H9 (cell line): ENCODE measurements around the gene MB. TPM values are rescaled to one million over a fixed set of nuclear protein-coding genes. Genes with fewer than 3 reads are reported as not detected.

Experiments used
- DNase-seq: peaks from one replicate; pipeline ENCODE4 v3.0.0-alpha.2; 2017
- H2AFZ ChIP-seq: one replicate; pipeline ENCODE4 v1.6.1; 2013; ENCODE audit warnings: mild to moderate bottlenecking, low read length, control low read depth, moderate library complexity
- H2AK5ac ChIP-seq: 2 replicates; pipeline ENCODE4 v1.6.1; 2013; ENCODE audit warnings: low read length, control low read depth, mixed read lengths; ENCODE audit not compliant: insufficient read length
- H2BK120ac ChIP-seq: one replicate; pipeline ENCODE4 v1.6.1; 2013; ENCODE audit warnings: low read depth, mild to moderate bottlenecking, low read length, control low read depth, inconsistent platforms; ENCODE audit not compliant: poor library complexity, severe bottlenecking
- H2BK12ac ChIP-seq: 2 replicates; pipeline ENCODE4 v1.6.1; 2013; ENCODE audit warnings: low read length, control low read depth, mixed read lengths, low read depth; ENCODE audit not compliant: insufficient read length
- H2BK15ac ChIP-seq: 2 replicates; pipeline ENCODE4 v1.6.1; 2013; ENCODE audit warnings: low read depth, low read length, control low read depth
- H2BK20ac ChIP-seq: one replicate; pipeline ENCODE4 v1.6.1; 2013; ENCODE audit warnings: low read depth, mild to moderate bottlenecking, low read length, control low read depth, inconsistent platforms; ENCODE audit not compliant: poor library complexity, severe bottlenecking
- H2BK5ac ChIP-seq: 2 replicates; pipeline ENCODE4 v1.6.1; 2013; ENCODE audit warnings: low read length, control low read depth, mixed read lengths; ENCODE audit not compliant: insufficient read length
- H3K14ac ChIP-seq: 2 replicates; pipeline ENCODE4 v1.6.1; 2013; ENCODE audit warnings: low read length, control low read depth; ENCODE audit not compliant: insufficient read depth
- H3K18ac ChIP-seq: 2 replicates; pipeline ENCODE4 v1.6.1; 2013; ENCODE audit warnings: low read depth, mild to moderate bottlenecking, mixed read lengths, low read length, control low read depth; ENCODE audit not compliant: insufficient read length
- H3K23ac ChIP-seq: 2 replicates; pipeline ENCODE4 v1.6.1; 2013; ENCODE audit warnings: low read length, control low read depth, mixed read lengths, low read depth; ENCODE audit not compliant: insufficient read length
- H3K23me2 ChIP-seq: 2 replicates; pipeline ENCODE4 v1.6.1; 2013; ENCODE audit warnings: low read depth, mild to moderate bottlenecking, mixed read lengths, low read length, control low read depth; ENCODE audit not compliant: insufficient read length, poor library complexity, severe bottlenecking
- H3K27ac ChIP-seq: 2 replicates; pipeline ENCODE4 v1.5.1; 2013; ENCODE audit warnings: low read length, control low read depth, mixed read lengths, low read depth; ENCODE audit not compliant: insufficient read length
- H3K27me3 ChIP-seq: 2 replicates; pipeline ENCODE4 v1.6.1; 2013; ENCODE audit warnings: low read length, control low read depth, inconsistent platforms; ENCODE audit not compliant: insufficient read depth
- H3K4ac ChIP-seq: 2 replicates; pipeline ENCODE4 v1.6.1; 2013; ENCODE audit warnings: low read depth, mild to moderate bottlenecking, control low read depth, inconsistent platforms, low read length, moderate library complexity
- H3K4me1 ChIP-seq: 2 replicates; pipeline ENCODE4 v1.6.1; 2013; ENCODE audit warnings: low read length, control low read depth, inconsistent platforms; ENCODE audit not compliant: insufficient read depth
- H3K4me2 ChIP-seq: 2 replicates; pipeline ENCODE4 v1.6.1; 2013; ENCODE audit warnings: low read length, control low read depth, mixed read lengths; ENCODE audit not compliant: insufficient read length, insufficient read depth
- H3K56ac ChIP-seq: 2 replicates; pipeline ENCODE4 v1.6.1; 2013; ENCODE audit warnings: low read depth, mild to moderate bottlenecking, mixed read lengths, low read length, control low read depth; ENCODE audit not compliant: insufficient read length
- H3K79me1 ChIP-seq: 2 replicates; pipeline ENCODE4 v1.6.1; 2013; ENCODE audit warnings: low read depth, mild to moderate bottlenecking, moderate library complexity, low read length, control low read depth, inconsistent platforms; ENCODE audit not compliant: insufficient read depth, poor library complexity, severe bottlenecking
- H3K79me2 ChIP-seq: 2 replicates; pipeline ENCODE4 v1.6.1; 2013; ENCODE audit warnings: low read length, control low read depth, inconsistent platforms; ENCODE audit not compliant: insufficient read depth
- H3K9ac ChIP-seq: 2 replicates; pipeline ENCODE4 v1.6.1; 2013; ENCODE audit warnings: low read length, control low read depth, mixed read lengths; ENCODE audit not compliant: insufficient read length; ENCODE audit errors: extremely low read depth
- H3K9me3 ChIP-seq: one replicate; pipeline ENCODE4 v1.6.1; 2013; ENCODE audit warnings: low read depth, low read length, inconsistent platforms; ENCODE audit not compliant: control insufficient read depth
- H3T11ph ChIP-seq: one replicate; pipeline ENCODE4 v1.6.1; 2013; ENCODE audit warnings: mild to moderate bottlenecking, low read length, control low read depth, inconsistent platforms
- H4K20me1 ChIP-seq: one replicate; pipeline ENCODE4 v1.6.1; 2013; ENCODE audit not compliant: control insufficient read depth, insufficient read length, insufficient read depth
- H4K5ac ChIP-seq: 2 replicates; pipeline ENCODE4 v1.6.1; 2013; ENCODE audit warnings: low read depth, mild to moderate bottlenecking, mixed read lengths, low read length, control low read depth; ENCODE audit not compliant: insufficient read length
- H4K8ac ChIP-seq: replicated peaks from 2 replicates; pipeline ENCODE4 v1.6.1; 2013; ENCODE audit warnings: low read length, control low read depth, mixed read lengths, low read depth; ENCODE audit not compliant: insufficient read length
- H4K91ac ChIP-seq: 2 replicates; pipeline ENCODE4 v1.6.1; 2013; ENCODE audit warnings: low read depth, mild to moderate bottlenecking, moderate library complexity, mixed read lengths, low read length, control low read depth; ENCODE audit not compliant: insufficient read length
- H3K27ac Mint-ChIP-seq, 3 experiments: 2 replicates in 2 of 3; 3 replicates in 1 of 3; pipeline ENCODE4 v1.8.0; 2020 to 2021; ENCODE audit warnings: mixed read lengths in 3 of 3, mild to moderate bottlenecking in 1 of 3, moderate library complexity in 1 of 3
- H3K27me3 Mint-ChIP-seq: 2 replicates; pipeline ENCODE4 v1.8.0; 2021; ENCODE audit warnings: low read depth, mild to moderate bottlenecking, moderate library complexity, mixed read lengths
- H3K36me3 Mint-ChIP-seq, 3 experiments: 2 replicates in 2 of 3; 3 replicates in 1 of 3; pipeline ENCODE4 v1.8.0; 2020 to 2021; ENCODE audit warnings: low read depth in 3 of 3, mixed read lengths in 3 of 3; ENCODE audit not compliant: insufficient read depth in 1 of 3
- H3K4me1 Mint-ChIP-seq, 2 experiments: 2 replicates each; pipeline ENCODE4 v1.8.0; 2020; ENCODE audit warnings: mixed read lengths in 2 of 2
- H3K4me3 Mint-ChIP-seq, 2 experiments: 2 replicates in 1 of 2; 3 replicates in 1 of 2; pipeline ENCODE4 v1.8.0; 2020 to 2021; ENCODE audit warnings: mild to moderate bottlenecking in 2 of 2, mixed read lengths in 2 of 2, moderate library complexity in 1 of 2
- H3K9me3 Mint-ChIP-seq, 2 experiments: 2 replicates in 1 of 2; 3 replicates in 1 of 2; pipeline ENCODE4 v1.8.0; 2020; ENCODE audit warnings: mild to moderate bottlenecking in 2 of 2, mixed read lengths in 2 of 2, moderate library complexity in 1 of 2
- WGBS: extraction: QIAGEN DNeasy Blood & Tissue Kit; methylation state at CpG from one replicate; pipeline ENCODE4 v1.1.7; 2013; ENCODE audit warnings: missing lambda C conversion rate, low lambda C conversion rate, mixed read lengths; ENCODE audit not compliant: insufficient read length; ENCODE audit errors: extremely low coverage; 5-methylcytosine and 5-hydroxymethylcytosine counted together
- total RNA-seq: library from RNA; stranded (reverse); gene quantifications from 2 replicates; pipeline ENCODE4 v1.2.1, GENCODE V29; 2021
- TF ChIP-seq, protein P1 (sequence below): fragments of 200-600 bp; sonication (generic); conservative IDR thresholded peaks from 3 replicates; pipeline ENCODE4 v1.8.0; 2021; ENCODE audit warnings: antibody characterized with exemption, mild to moderate bottlenecking

The MB gene
- total RNA-seq, 1 experiment from 2014 or later: 0.55 TPM

DNA sequence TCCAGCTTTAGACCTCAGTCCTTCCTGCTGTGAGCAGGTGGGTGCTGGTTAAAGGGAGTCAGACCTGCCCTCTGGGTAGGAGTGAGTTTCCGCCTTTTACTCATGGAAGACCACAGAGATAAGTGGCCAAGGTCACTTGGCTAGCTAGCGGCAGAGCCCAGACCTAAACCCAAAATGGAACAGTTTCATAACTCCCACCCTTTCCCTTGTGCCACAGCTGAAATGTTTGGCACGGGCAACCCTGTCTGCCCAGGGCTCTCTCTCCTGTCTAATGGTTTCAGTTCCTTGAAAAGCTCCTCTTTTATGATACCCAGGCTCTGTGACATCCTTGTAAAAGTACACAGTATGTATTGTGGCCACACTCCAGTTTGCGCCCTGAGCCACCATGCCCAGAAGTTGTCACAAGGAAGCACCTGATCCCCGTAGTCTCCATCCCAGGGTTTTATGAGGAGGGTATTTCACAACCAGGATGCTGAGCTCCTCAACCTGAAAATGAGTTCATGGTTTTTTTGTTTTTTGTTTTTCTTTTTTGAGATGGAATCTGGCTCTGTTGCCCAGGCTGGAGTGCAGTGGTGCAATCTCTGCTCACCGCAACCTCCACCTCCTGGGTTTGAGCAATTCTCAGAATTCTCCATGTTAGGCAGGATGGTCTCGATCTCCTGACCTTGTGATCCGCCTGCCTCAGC, 5.1 kb downstream of the MB start:
- Histone ChIP-seq H2BK12ac (no peak overlapping the region), H4K5ac (no peak overlapping the region), H3K9ac (no peak overlapping the region), H3K4ac (no peak overlapping the region), H4K8ac (no peak overlapping the region), H2AFZ (no peak overlapping the region), H3K4me2 (no peak overlapping the region), H3K23me2 (no peaks in the 10 kb centered on the region), H3K27me3 (no peaks in the 10 kb centered on the region), H3K27ac (no peak overlapping the region), H2BK120ac (no peak overlapping the region), H3K23ac (no peak overlapping the region), H3K9me3 (no peaks in the 10 kb centered on the region), H2BK5ac (no peak overlapping the region), H3T11ph (no peak overlapping the region), H3K4me1 (no peaks in the 10 kb centered on the region), H4K20me1 (no peaks in the 10 kb centered on the region), H4K91ac (no peak overlapping the region), H3K79me1 (no peaks in the 10 kb centered on the region), H2AK5ac (no peak overlapping the region), H3K79me2 (no peaks in the 10 kb centered on the region), H3K14ac (no peak overlapping the region), H2BK15ac (no peak overlapping the region), H2BK20ac (no peak overlapping the region), H3K18ac (no peak overlapping the region), H3K56ac (no peak overlapping the region)
- H3K4me3 Mint-ChIP-seq: no peak overlapping the region
- TF ChIP-seq, protein P1, sequence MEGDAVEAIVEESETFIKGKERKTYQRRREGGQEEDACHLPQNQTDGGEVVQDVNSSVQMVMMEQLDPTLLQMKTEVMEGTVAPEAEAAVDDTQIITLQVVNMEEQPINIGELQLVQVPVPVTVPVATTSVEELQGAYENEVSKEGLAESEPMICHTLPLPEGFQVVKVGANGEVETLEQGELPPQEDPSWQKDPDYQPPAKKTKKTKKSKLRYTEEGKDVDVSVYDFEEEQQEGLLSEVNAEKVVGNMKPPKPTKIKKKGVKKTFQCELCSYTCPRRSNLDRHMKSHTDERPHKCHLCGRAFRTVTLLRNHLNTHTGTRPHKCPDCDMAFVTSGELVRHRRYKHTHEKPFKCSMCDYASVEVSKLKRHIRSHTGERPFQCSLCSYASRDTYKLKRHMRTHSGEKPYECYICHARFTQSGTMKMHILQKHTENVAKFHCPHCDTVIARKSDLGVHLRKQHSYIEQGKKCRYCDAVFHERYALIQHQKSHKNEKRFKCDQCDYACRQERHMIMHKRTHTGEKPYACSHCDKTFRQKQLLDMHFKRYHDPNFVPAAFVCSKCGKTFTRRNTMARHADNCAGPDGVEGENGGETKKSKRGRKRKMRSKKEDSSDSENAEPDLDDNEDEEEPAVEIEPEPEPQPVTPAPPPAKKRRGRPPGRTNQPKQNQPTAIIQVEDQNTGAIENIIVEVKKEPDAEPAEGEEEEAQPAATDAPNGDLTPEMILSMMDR: no peak
- H3K4me1 Mint-ChIP-seq: peaks cover 0 to 5% of the 10 kb centered on the region in 2 experiments; a peak in 1 of 4 replicates
- no peak for DNase-seq
- H3K27ac Mint-ChIP-seq: no peak overlapping the region
- peaks cover 17% of the 10 kb centered on the region for H3K27me3 Mint-ChIP-seq
- no CpG with 5 or more reads among the region's 8 CpGs for WGBS
- H3K9me3 Mint-ChIP-seq: no peaks in the 10 kb centered on the region
- no peaks in the 10 kb centered on the region for H3K36me3 Mint-ChIP-seq
